Activated T-helper 2 cell treated with anti-CD3 and anti-CD28 coated beads, Interferon-gamma antibody, Interleukin-2, Interleukin-4, amounts not matched to agents 10 μg/mL and 5 μg/mL and 100 μg/mL, durations not matched to agents 14 hours and 24 hours and 36 hours (primary cell): ENCODE measurements around the gene PRKD2. TPM values are rescaled to one million over a fixed set of nuclear protein-coding genes. Genes with fewer than 3 reads are reported as not detected.
A peak's percentile ranks its signal among the peaks of the same experiment; 100 is the strongest.
"Not testable (repeated sequence)": the region's sequence is repeated elsewhere in the genome, so short reads cannot be mapped to it uniquely, and the experiment has no call there.

ENCODE experiments used
- DNase-seq: peaks from one replicate; pipeline ENCODE4 v3.0.0; 2021; ENCODE audit warnings: low spot score
- H3K27ac Mint-ChIP-seq: one replicate; pipeline ENCODE4 v1.8.0; 2021; ENCODE audit warnings: mixed read lengths
- H3K27me3 Mint-ChIP-seq: one replicate; pipeline ENCODE4 v1.8.0; 2021; ENCODE audit warnings: low read depth, mixed read lengths
- H3K36me3 Mint-ChIP-seq: one replicate; pipeline ENCODE4 v1.8.0; 2021; ENCODE audit warnings: low read depth, mixed read lengths
- H3K4me1 Mint-ChIP-seq: one replicate; pipeline ENCODE4 v1.8.0; 2021; ENCODE audit warnings: low read depth, mixed read lengths
- H3K4me3 Mint-ChIP-seq: one replicate; pipeline ENCODE4 v1.8.0; 2021; ENCODE audit warnings: low read depth, mild to moderate bottlenecking, moderate library complexity, mixed read lengths
- H3K9me3 Mint-ChIP-seq: one replicate; pipeline ENCODE4 v1.8.0; 2021; ENCODE audit warnings: mixed read lengths
- intact Hi-C: fragments of 100-400 bp; cut with micrococcal nuclease; formaldehyde crosslinking; loops from one replicate; pipeline ENCODE4 v1.15.1; 2023
- total RNA-seq: library from RNA; stranded (reverse); gene quantifications from 2 replicates; pipeline ENCODE4 v1.2.3, GENCODE V29; 2022

Gene PRKD2
- total RNA-seq: 77.9 and 79.8 TPM in 2 replicates

GRCh38 chr19:46717034-46717715 is at the start of gene PRKD2:
TSS of gene PRKD2 (minus strand) at chr19:46717114. CDS start at chr19:46716370, 744 bp downstream.
- DNase-seq: peak; percentile 84
- intact Hi-C loops: loop anchor here (2.0 kb wide), 1 partner anchor 114 kb away; no protein-coding TSS in a partner anchor
- H3K4me3 Mint-ChIP-seq: peak within 1 kb of the TSS; percentile 94
- no peaks in the 10 kb centered on the region for H3K27me3 Mint-ChIP-seq
- peak within 1 kb of the TSS; percentile 92 for H3K27ac Mint-ChIP-seq
- H3K36me3 Mint-ChIP-seq: peaks cover 51% of the 10 kb centered on the region
- no peaks in the 10 kb centered on the region for H3K9me3 Mint-ChIP-seq
- peaks cover 39% of the 10 kb centered on the region for H3K4me1 Mint-ChIP-seq

- no peaks in the 10 kb centered on the region for H3K27me3 Mint-ChIP-seq
- peaks cover 2% of the 10 kb centered on the region for H3K4me1 Mint-ChIP-seq
- no peak for DNase-seq
- intact Hi-C loops: no loop called here
- no peak overlapping the region for H3K27ac Mint-ChIP-seq
- no peak overlapping the region for H3K4me3 Mint-ChIP-seq
- no peaks in the 10 kb centered on the region for H3K9me3 Mint-ChIP-seq
- H3K36me3 Mint-ChIP-seq: no peaks in the 10 kb centered on the region
Measured at GRCh38 chr19:46764817-46765291, 47.9 kb upstream of the PRKD2 start.

- H3K36me3 Mint-ChIP-seq: peaks cover 2% of the 10 kb centered on the region
- intact Hi-C loops: no loop called here
- no peaks in the 10 kb centered on the region for H3K27me3 Mint-ChIP-seq
- no peak overlapping the region for H3K27ac Mint-ChIP-seq
- DNase-seq: no peak
- no peaks in the 10 kb centered on the region for H3K9me3 Mint-ChIP-seq
- no peak overlapping the region for H3K4me3 Mint-ChIP-seq
- H3K4me1 Mint-ChIP-seq: peaks cover 2% of the 10 kb centered on the region
Measured at GRCh38 chr19:46762245-46762890, 45.5 kb upstream of the PRKD2 start.

- H3K9me3 Mint-ChIP-seq: no peaks in the 10 kb centered on the region
- no peak for DNase-seq
- peaks cover 8% of the 10 kb centered on the region for H3K36me3 Mint-ChIP-seq
- no peaks in the 10 kb centered on the region for H3K27me3 Mint-ChIP-seq
- H3K27ac Mint-ChIP-seq: no peak overlapping the region
- no peaks in the 10 kb centered on the region for H3K4me1 Mint-ChIP-seq
- no peak overlapping the region for H3K4me3 Mint-ChIP-seq
- intact Hi-C loops: no loop called here
Measured at GRCh38 chr19:46761418-46761831, 44.5 kb upstream of the PRKD2 start.

- H3K36me3 Mint-ChIP-seq, H3K4me1 Mint-ChIP-seq, H3K27ac Mint-ChIP-seq, intact Hi-C loops, H3K27me3 Mint-ChIP-seq, DNase-seq, H3K4me3 Mint-ChIP-seq, H3K9me3 Mint-ChIP-seq: not testable (repeated sequence)
Measured at GRCh38 chr19:46760897-46761296, 44.0 kb upstream of the PRKD2 start.

- H3K9me3 Mint-ChIP-seq: no peaks in the 10 kb centered on the region
- no peak overlapping the region for H3K27ac Mint-ChIP-seq
- DNase-seq: no peak
- no peaks in the 10 kb centered on the region for H3K27me3 Mint-ChIP-seq
- no peak overlapping the region for H3K4me3 Mint-ChIP-seq
- intact Hi-C loops: no loop called here
- no peaks in the 10 kb centered on the region for H3K4me1 Mint-ChIP-seq
- H3K36me3 Mint-ChIP-seq: peaks cover 10% of the 10 kb centered on the region
Measured at GRCh38 chr19:46760363-46760762, 43.4 kb upstream of the PRKD2 start.

- H3K27me3 Mint-ChIP-seq: no peaks in the 10 kb centered on the region
- DNase-seq: no peak
- H3K4me1 Mint-ChIP-seq: no peaks in the 10 kb centered on the region
- intact Hi-C loops: loop anchor here (5.0 kb wide), 1 partner anchor 67 kb away; no protein-coding TSS in a partner anchor
- H3K4me3 Mint-ChIP-seq: no peak overlapping the region
- H3K36me3 Mint-ChIP-seq: peaks cover 10% of the 10 kb centered on the region
- H3K9me3 Mint-ChIP-seq: no peaks in the 10 kb centered on the region
- H3K27ac Mint-ChIP-seq: no peak overlapping the region
Measured at GRCh38 chr19:46759817-46760333, 43.0 kb upstream of the PRKD2 start.

GRCh38 chr19:46759206-46759605 is 42.3 kb upstream of the PRKD2 start:
- no peak for DNase-seq
- H3K4me1 Mint-ChIP-seq: no peaks in the 10 kb centered on the region
- intact Hi-C loops: loop anchor here (5.0 kb wide), 1 partner anchor 68 kb away; no protein-coding TSS in a partner anchor
- peaks cover 10% of the 10 kb centered on the region for H3K36me3 Mint-ChIP-seq
- H3K27ac Mint-ChIP-seq: no peak overlapping the region
- H3K9me3 Mint-ChIP-seq: no peaks in the 10 kb centered on the region
- no peak overlapping the region for H3K4me3 Mint-ChIP-seq
- H3K27me3 Mint-ChIP-seq: no peaks in the 10 kb centered on the region

GRCh38 chr19:46756544-46756888 is 39.6 kb upstream of the PRKD2 start:
- Mint-ChIP-seq H3K9me3 (no peaks in the 10 kb centered on the region), H3K36me3 (peaks cover 15% of the 10 kb centered on the region), H3K4me1 (peaks cover 5% of the 10 kb centered on the region), H3K27me3 (no peaks in the 10 kb centered on the region), H3K4me3 (no peak overlapping the region), H3K27ac (no peak overlapping the region)
- intact Hi-C loops: loop anchor here (5.0 kb wide), 1 partner anchor 71 kb away; no protein-coding TSS in a partner anchor
- no peak for DNase-seq

GRCh38 chr19:46755853-46756543 is 39.1 kb upstream of the PRKD2 start:
- Mint-ChIP-seq H3K27ac (no peak overlapping the region), H3K4me1 (peaks cover 5% of the 10 kb centered on the region), H3K27me3 (no peaks in the 10 kb centered on the region), H3K4me3 (no peak overlapping the region), H3K9me3 (no peaks in the 10 kb centered on the region), H3K36me3 (peaks cover 16% of the 10 kb centered on the region)
- intact Hi-C loops: loop anchor here (5.0 kb wide), 1 partner anchor 71 kb away; no protein-coding TSS in a partner anchor
- DNase-seq: no peak

- no peak overlapping the region for H3K27ac Mint-ChIP-seq
- H3K9me3 Mint-ChIP-seq: no peaks in the 10 kb centered on the region
- intact Hi-C loops: loop anchor here (5.0 kb wide), 1 partner anchor 72 kb away; no protein-coding TSS in a partner anchor
- peaks cover 5% of the 10 kb centered on the region for H3K4me1 Mint-ChIP-seq
- no peaks in the 10 kb centered on the region for H3K27me3 Mint-ChIP-seq
- DNase-seq: no peak
- H3K36me3 Mint-ChIP-seq: peaks cover 20% of the 10 kb centered on the region
- no peak overlapping the region for H3K4me3 Mint-ChIP-seq
Measured at GRCh38 chr19:46755077-46755852, 38.4 kb upstream of the PRKD2 start.
